Lower leg skin (tissue), 4 donors: ENCODE results near the gene UBASH3A. TPM values are rescaled to one million over a fixed set of nuclear protein-coding genes. Genes with fewer than 3 reads are reported as not detected.

Source experiments
- DNase-seq, 2 donors: peaks; one replicate each; pipeline ENCODE4 v3.0.0-alpha.2; 2019; ENCODE audit warnings: low spot score in 2 of 2
- H3K4me3 ChIP-seq: fragments of 200-600 bp; sonication (generic); 2 replicates; pipeline ENCODE4 v1.5.1; 2017; ENCODE audit warnings: mild to moderate bottlenecking, low read depth; ENCODE audit not compliant: poor library complexity, severe bottlenecking
- POLR2A ChIP-seq, 2 donors: fragments of 450-650 bp; IDR thresholded peaks; one replicate each; pipeline ENCODE4 v1.6.1; 2016 to 2017; ENCODE audit warnings: antibody characterized with exemption in 2 of 2, mild to moderate bottlenecking in 1 of 2, moderate library complexity in 1 of 2
- WGBS, 2 donors: methylation state at CpG; one replicate each; pipeline ENCODE4 v1.1.5; 2018; 5-methylcytosine and 5-hydroxymethylcytosine counted together
- intact Hi-C: fragments of 100-400 bp; cut with DNase I; formaldehyde crosslinking; loops from one replicate; pipeline ENCODE4 v1.15.0; 2023; ENCODE audit warnings: low total_unique reads
- total RNA-seq, 4 donors: library from RNA; depleted of rRNA; stranded (reverse); fragments of >200 nt; gene quantifications; one replicate each; pipeline ENCODE4 v1.1.0, GENCODE V29; 2016
- TF ChIP-seq, protein P1 (sequence below), 3 donors: fragments of 450-650 bp; IDR thresholded peaks; one replicate each; pipeline ENCODE4 v1.5.1; 2016; ENCODE audit warnings: antibody characterized with exemption in 3 of 3, mild to moderate bottlenecking in 3 of 3, moderate library complexity in 2 of 3

UBASH3A gene
- total RNA-seq, 4 donors from 2014 or later = 0.23 TPM; not detected in 3

DNA sequence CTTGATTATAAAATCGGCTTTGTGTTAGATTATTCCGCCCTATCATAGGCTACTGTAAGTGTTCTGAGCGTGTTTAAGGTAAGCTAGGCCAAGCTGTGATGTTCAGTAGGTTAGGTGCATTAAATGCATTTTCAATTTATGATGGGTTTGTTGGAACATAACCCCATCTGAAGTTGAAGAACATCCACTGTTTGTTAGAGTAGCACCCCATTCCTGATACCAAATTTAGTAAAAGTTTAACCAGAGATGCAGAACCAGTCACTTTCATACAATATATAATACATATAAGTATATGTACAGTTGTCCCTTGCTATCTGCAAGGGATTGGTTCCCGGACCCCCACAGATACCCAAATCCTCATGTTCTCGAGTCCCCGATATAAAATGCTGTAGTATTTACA lies 16.1 kb downstream of the UBASH3A start:
- H3K4me3 ChIP-seq = no peak overlapping the region
- TF ChIP-seq POLR2A (IDR thresholded peaks at IDR 0.05) = no peak
- TF ChIP-seq, protein P1, sequence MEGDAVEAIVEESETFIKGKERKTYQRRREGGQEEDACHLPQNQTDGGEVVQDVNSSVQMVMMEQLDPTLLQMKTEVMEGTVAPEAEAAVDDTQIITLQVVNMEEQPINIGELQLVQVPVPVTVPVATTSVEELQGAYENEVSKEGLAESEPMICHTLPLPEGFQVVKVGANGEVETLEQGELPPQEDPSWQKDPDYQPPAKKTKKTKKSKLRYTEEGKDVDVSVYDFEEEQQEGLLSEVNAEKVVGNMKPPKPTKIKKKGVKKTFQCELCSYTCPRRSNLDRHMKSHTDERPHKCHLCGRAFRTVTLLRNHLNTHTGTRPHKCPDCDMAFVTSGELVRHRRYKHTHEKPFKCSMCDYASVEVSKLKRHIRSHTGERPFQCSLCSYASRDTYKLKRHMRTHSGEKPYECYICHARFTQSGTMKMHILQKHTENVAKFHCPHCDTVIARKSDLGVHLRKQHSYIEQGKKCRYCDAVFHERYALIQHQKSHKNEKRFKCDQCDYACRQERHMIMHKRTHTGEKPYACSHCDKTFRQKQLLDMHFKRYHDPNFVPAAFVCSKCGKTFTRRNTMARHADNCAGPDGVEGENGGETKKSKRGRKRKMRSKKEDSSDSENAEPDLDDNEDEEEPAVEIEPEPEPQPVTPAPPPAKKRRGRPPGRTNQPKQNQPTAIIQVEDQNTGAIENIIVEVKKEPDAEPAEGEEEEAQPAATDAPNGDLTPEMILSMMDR (IDR thresholded peaks at IDR 0.05) = no peak
- DNase-seq = no peak
- intact Hi-C loops = no loop called here
- WGBS, 2 donors = 94 to 95% methylated on average over 6 of the region's 6 CpGs

- TF ChIP-seq, protein P1 (IDR thresholded peaks at IDR 0.05) = no peak
- TF ChIP-seq POLR2A (IDR thresholded peaks at IDR 0.05) = no peak
- WGBS, 2 donors = 67 to 68% methylated on average over 3 of the region's 3 CpGs
- intact Hi-C loops = no loop called here
- no peak overlapping the region for H3K4me3 ChIP-seq
- no peak for DNase-seq
Measured at GRCh38 chr21:42421018-42421793, 17.5 kb downstream of the UBASH3A start.

DNA sequence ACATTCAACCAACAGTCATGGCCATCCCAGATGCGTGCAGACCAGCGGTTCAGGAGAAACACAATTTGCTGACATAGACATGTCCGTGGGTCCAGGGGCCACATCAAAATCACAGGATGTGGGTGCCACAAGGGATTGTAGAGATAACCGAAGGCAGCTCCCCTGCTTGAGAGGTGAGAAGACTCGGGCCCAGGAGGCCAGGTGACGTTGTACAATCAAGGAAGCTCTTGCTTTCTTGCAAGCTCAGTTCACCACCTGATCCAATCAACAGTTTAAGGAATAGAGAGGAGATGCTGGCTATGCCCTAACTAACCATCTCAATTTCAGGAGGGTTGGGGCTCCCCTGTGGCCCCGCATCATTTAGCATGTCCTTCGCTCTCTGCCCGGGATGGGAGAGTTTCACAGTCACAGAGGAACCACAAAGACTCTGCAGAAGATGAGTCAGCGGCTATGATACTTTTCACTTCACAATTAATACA lies 19.5 kb downstream of the UBASH3A start:
- TF ChIP-seq POLR2A (IDR thresholded peaks at IDR 0.05) = no peak
- TF ChIP-seq, protein P1 (IDR thresholded peaks at IDR 0.05) = no peak
- no peak overlapping the region for H3K4me3 ChIP-seq
- WGBS, 2 donors = 79% methylated on average over 10 of the region's 10 CpGs
- peak in 1 of 2 donors; percentile 56 for DNase-seq
- intact Hi-C loops = no loop called here

GRCh38 chr21:42423685-42424084 lies 20.0 kb downstream of the UBASH3A start:
- no peak for TF ChIP-seq POLR2A (IDR thresholded peaks at IDR 0.05)
- no peak overlapping the region for H3K4me3 ChIP-seq
- intact Hi-C loops = no loop called here
- DNase-seq = no peak
- WGBS, 2 donors = 72 to 75% methylated on average over 2 of the region's 2 CpGs

DNA sequence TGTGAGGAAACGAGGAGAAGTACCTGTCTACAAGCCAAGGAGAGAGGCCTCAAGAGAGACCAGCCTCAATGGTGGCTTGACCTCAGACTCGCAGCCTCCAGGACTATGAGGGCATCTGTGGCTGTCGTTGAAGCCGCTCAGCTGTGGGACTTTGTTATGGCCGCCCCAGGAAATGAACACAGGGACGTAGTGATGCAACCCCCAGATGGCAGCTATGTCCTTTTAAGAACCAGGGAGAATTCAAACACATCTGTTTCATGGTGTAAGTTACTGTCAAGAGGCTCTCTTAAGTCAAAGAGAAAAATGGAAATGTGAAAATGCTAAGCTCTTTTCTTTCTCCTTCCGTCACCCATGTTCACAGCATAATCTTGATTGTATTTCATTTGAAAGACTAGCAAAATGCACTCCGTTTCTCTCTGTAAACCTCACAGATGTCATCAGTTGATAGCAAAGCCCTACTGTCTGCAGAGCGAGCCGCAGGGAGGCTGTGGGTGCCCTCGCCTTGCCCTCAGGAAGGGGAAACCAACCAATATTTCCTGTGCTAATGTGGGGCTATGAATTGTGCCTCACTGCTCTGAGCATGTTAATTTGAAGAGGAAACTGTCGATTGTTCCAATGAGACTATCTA lies 21.3 kb downstream of the UBASH3A start:
- no peak for TF ChIP-seq POLR2A (IDR thresholded peaks at IDR 0.05)
- TF ChIP-seq, protein P1 (IDR thresholded peaks at IDR 0.05) = no peak
- no peak overlapping the region for H3K4me3 ChIP-seq
- intact Hi-C loops = no loop called here
- DNase-seq = peak in 1 of 2 donors; percentile 68
- 56 to 61% methylated on average over 12 of the region's 12 CpGs for WGBS, 2 donors

- 57 to 66% methylated on average over 4 of the region's 4 CpGs for WGBS, 2 donors
- DNase-seq = no peak
- H3K4me3 ChIP-seq = no peak overlapping the region
- intact Hi-C loops = no loop called here
- TF ChIP-seq, protein P1 (IDR thresholded peaks at IDR 0.05) = no peak
- no peak for TF ChIP-seq POLR2A (IDR thresholded peaks at IDR 0.05)
Measured at GRCh38 chr21:42425591-42425990, 21.9 kb downstream of the UBASH3A start.
